ENCODE measurements around the gene EPHA3.

- TF ChIP-seq CTCF (IDR thresholded peaks at IDR 0.05) (no peak), POLR2A (IDR thresholded peaks at IDR 0.05) (no peak)
These were observed 36.7 kb downstream of the EPHA3 start for GRCh38 chr3:89144080-89144479.
